ENCODE measurements around the gene ULBP1.
"Not testable (repeated sequence)": the region's sequence is repeated elsewhere in the genome, so short reads cannot be mapped to it uniquely, and the experiment has no call there.

GRCh38 chr6:149953390-149953789 is 10.4 kb upstream of the ULBP1 start:
- TF ChIP-seq, protein P1, sequence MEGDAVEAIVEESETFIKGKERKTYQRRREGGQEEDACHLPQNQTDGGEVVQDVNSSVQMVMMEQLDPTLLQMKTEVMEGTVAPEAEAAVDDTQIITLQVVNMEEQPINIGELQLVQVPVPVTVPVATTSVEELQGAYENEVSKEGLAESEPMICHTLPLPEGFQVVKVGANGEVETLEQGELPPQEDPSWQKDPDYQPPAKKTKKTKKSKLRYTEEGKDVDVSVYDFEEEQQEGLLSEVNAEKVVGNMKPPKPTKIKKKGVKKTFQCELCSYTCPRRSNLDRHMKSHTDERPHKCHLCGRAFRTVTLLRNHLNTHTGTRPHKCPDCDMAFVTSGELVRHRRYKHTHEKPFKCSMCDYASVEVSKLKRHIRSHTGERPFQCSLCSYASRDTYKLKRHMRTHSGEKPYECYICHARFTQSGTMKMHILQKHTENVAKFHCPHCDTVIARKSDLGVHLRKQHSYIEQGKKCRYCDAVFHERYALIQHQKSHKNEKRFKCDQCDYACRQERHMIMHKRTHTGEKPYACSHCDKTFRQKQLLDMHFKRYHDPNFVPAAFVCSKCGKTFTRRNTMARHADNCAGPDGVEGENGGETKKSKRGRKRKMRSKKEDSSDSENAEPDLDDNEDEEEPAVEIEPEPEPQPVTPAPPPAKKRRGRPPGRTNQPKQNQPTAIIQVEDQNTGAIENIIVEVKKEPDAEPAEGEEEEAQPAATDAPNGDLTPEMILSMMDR (IDR thresholded peaks at IDR 0.05) = not testable (repeated sequence)
- not testable (repeated sequence) for TF ChIP-seq POLR2AphosphoS5 (IDR thresholded peaks at IDR 0.05; ENCODE audit: low read depth, low read length)
